Esophagus muscularis mucosa (tissue), 4 donors: ENCODE measurements around the gene GSTO2. TPM values are rescaled to one million over a fixed set of nuclear protein-coding genes. Genes with fewer than 3 reads are reported as not detected.
A peak's percentile ranks its signal among the peaks of the same experiment; 100 is the strongest.

Experiments used
- DNase-seq: peaks from one replicate; pipeline ENCODE4 v3.0.0-alpha.2; 2017; ENCODE audit errors: extremely low spot score
- H3K27ac ChIP-seq, 4 donors: fragments of 200-600 bp; sonication (generic); replicated peaks in 1 of 4; 1 replicate in 3 of 4; 2 replicates in 1 of 4; pipeline ENCODE4 v1.5.1; 2016 to 2019; ENCODE audit warnings: mild to moderate bottlenecking in 1 of 4
- H3K27me3 ChIP-seq, 4 donors: fragments of 200-600 bp; sonication (generic); one replicate each; pipeline versions ENCODE4 v1.5.1 to v1.6.0; 2016 to 2019
- H3K36me3 ChIP-seq, 4 donors: fragments of 200-600 bp; sonication (generic); one replicate each; pipeline ENCODE4 v1.5.1; 2016 to 2019
- H3K4me1 ChIP-seq, 4 donors: fragments of 200-600 bp; sonication (generic); one replicate each; pipeline ENCODE4 v1.5.1; 2016 to 2019
- H3K4me3 ChIP-seq, 4 donors: fragments of 200-600 bp; sonication (generic); 1 replicate in 2 of 4; 2 replicates in 2 of 4; pipeline ENCODE4 v1.5.1; 2016 to 2019; ENCODE audit warnings: mild to moderate bottlenecking in 4 of 4, moderate library complexity in 1 of 4
- H3K9me3 ChIP-seq, 4 donors: fragments of 200-600 bp; sonication (generic); 1 replicate in 3 of 4; 2 replicates in 1 of 4; pipeline ENCODE4 v1.5.1; 2016 to 2019
- CTCF ChIP-seq, 3 experiments: fragments of 200-600 bp in 2 of 3; fragments of 450-650 bp in 1 of 3; sonication (generic) in 2 of 3; IDR thresholded peaks; one replicate each; pipeline ENCODE4 v1.5.1; 2017 to 2019; ENCODE audit warnings: antibody characterized with exemption in 3 of 3, mild to moderate bottlenecking in 2 of 3, moderate library complexity in 1 of 3
- EP300 ChIP-seq: sonication (generic); formaldehyde crosslinking; IDR thresholded peaks from one replicate; pipeline ENCODE4 v1.6.1; 2017; ENCODE audit warnings: antibody characterized with exemption
- POLR2A ChIP-seq: fragments of 450-650 bp; IDR thresholded peaks from one replicate; pipeline ENCODE4 v1.6.1; 2017; ENCODE audit warnings: antibody characterized with exemption, moderate library complexity, mild to moderate bottlenecking, low read depth
- POLR2AphosphoS5 ChIP-seq, 2 donors: sonication (generic); formaldehyde crosslinking; IDR thresholded peaks; one replicate each; pipeline ENCODE4 v1.6.1; 2017; ENCODE audit warnings: antibody characterized with exemption in 2 of 2
- WGBS: methylation state at CpG from one replicate; pipeline ENCODE4 v1.1.5; 2018; 5-methylcytosine and 5-hydroxymethylcytosine counted together
- intact Hi-C: fragments of 100-400 bp; cut with DNase I; formaldehyde crosslinking; loops from one replicate; pipeline ENCODE4 v1.15.1; 2023
- total RNA-seq, 4 donors: library from RNA; depleted of rRNA; stranded (reverse); fragments of >200 nt; gene quantifications; one replicate each; pipeline versions ENCODE4 v1.1.0 to v1.2.1, GENCODE V29; 2016

The GSTO2 gene
- total RNA-seq, 4 donors from 2014 or later: 0.42 to 0.99 (median 0.63) TPM

- Histone ChIP-seq H3K4me3 (no peak overlapping the region), H3K36me3 (no peaks in the 10 kb centered on the region), H3K27me3 (no peaks in the 10 kb centered on the region), H3K4me1 (peaks cover 27 to 49% (median 39%) of the 10 kb centered on the region in 4 donors), H3K9me3 (no peaks in the 10 kb centered on the region), H3K27ac (no peak overlapping the region)
- WGBS: 90% methylated on average over 5 of the region's 5 CpGs
- intact Hi-C loops: no loop called here
- DNase-seq: no peak
- TF ChIP-seq CTCF (IDR thresholded peaks at IDR 0.05): no peak
- TF ChIP-seq POLR2AphosphoS5 (IDR thresholded peaks at IDR 0.05): no peak
- no peak for TF ChIP-seq EP300
Measured at GRCh38 chr10:104293781-104294321, 24.9 kb downstream of the GSTO2 start.

- 97% methylated on average over 10 of the region's 10 CpGs for WGBS
- Histone ChIP-seq H3K27me3 (no peaks in the 10 kb centered on the region), H3K36me3 (no peaks in the 10 kb centered on the region), H3K4me1 (peaks cover 44 to 68% (median 58%) of the 10 kb centered on the region in 4 donors), H3K4me3 (no peak overlapping the region), H3K27ac (peak overlapping the region in 3 of 4 donors; percentile 89 to 96 (median 90)), H3K9me3 (no peaks in the 10 kb centered on the region)
- TF ChIP-seq POLR2AphosphoS5 (IDR thresholded peaks at IDR 0.05) (no peak), EP300 (no peak), POLR2A (no peak), CTCF (IDR thresholded peaks at IDR 0.05) (no peak)
- intact Hi-C loops: no loop called here
- no peak for DNase-seq
Measured at GRCh38 chr10:104296687-104297436, 27.9 kb downstream of the GSTO2 start.

- WGBS: 66% methylated on average over 17 of the region's 17 CpGs
- H3K27me3 ChIP-seq: no peaks in the 10 kb centered on the region
- TF ChIP-seq POLR2AphosphoS5 (IDR thresholded peaks at IDR 0.05): no peak
- peak; percentile 14 to 26 (median 20) for TF ChIP-seq CTCF (IDR thresholded peaks at IDR 0.05)
- H3K27ac ChIP-seq: peak overlapping the region; percentile 87 to 96 (median 90)
- no peak for DNase-seq
- H3K4me1 ChIP-seq: peaks cover 49 to 72% (median 65%) of the 10 kb centered on the region in 4 donors
- H3K36me3 ChIP-seq: no peaks in the 10 kb centered on the region
- no peaks in the 10 kb centered on the region for H3K9me3 ChIP-seq
- intact Hi-C loops: no loop called here
- H3K4me3 ChIP-seq: no peak overlapping the region
Measured at GRCh38 chr10:104297697-104298660, 29.0 kb downstream of the GSTO2 start.

GRCh38 chr10:104299031-104299904, 30.3 kb downstream of the GSTO2 start:
- TF ChIP-seq POLR2A (no peak), EP300 (no peak), POLR2AphosphoS5 (IDR thresholded peaks at IDR 0.05) (peak in 1 of 2 donors; percentile 6), CTCF (IDR thresholded peaks at IDR 0.05) (no peak)
- Histone ChIP-seq H3K4me3 (no peak overlapping the region), H3K4me1 (peaks cover 62 to 81% (median 74%) of the 10 kb centered on the region in 4 donors), H3K27me3 (no peaks in the 10 kb centered on the region), H3K27ac (peak overlapping the region; percentile 87 to 96 (median 90)), H3K9me3 (no peaks in the 10 kb centered on the region), H3K36me3 (no peaks in the 10 kb centered on the region)
- DNase-seq: no peak
- intact Hi-C loops: no loop called here
- 57% methylated on average over 12 of the region's 13 CpGs for WGBS
